Neural cell (in vitro differentiated cells): ENCODE results near the gene PRXL2A.

Experiments used
- EP300 ChIP-seq: fragments of 450-650 bp; conservative IDR thresholded peaks from 2 replicates; pipeline ENCODE4 v1.6.1; 2014; ENCODE audit warnings: antibody characterized with exemption, mild to moderate bottlenecking, moderate library complexity; ENCODE audit not compliant: poor library complexity, severe bottlenecking
- EZH2 ChIP-seq: fragments of 200-600, 300-800 bp; shearing (Covaris generic), sonication (generic); IDR thresholded peaks from 2 replicates; pipeline ENCODE4 v1.6.1; 2014; ENCODE audit warnings: antibody characterized with exemption, low read length, borderline replicate concordance, mild to moderate bottlenecking; ENCODE audit not compliant: insufficient read depth, poor library complexity, severe bottlenecking
- POLR2AphosphoS5 ChIP-seq: IDR thresholded peaks from 2 replicates; pipeline ENCODE4 v1.6.1; 2012
- RAD21 ChIP-seq: fragments of 450-650 bp; conservative IDR thresholded peaks from 2 replicates; pipeline ENCODE4 v1.6.1; 2014; ENCODE audit warnings: antibody characterized with exemption, mild to moderate bottlenecking, moderate library complexity
- REST ChIP-seq: IDR thresholded peaks from 2 replicates; pipeline ENCODE4 v1.6.1; 2012; ENCODE audit warnings: borderline replicate concordance
- SMC3 ChIP-seq: fragments of 450-650 bp; conservative IDR thresholded peaks from 2 replicates; pipeline ENCODE4 v1.6.1; 2014; ENCODE audit warnings: antibody characterized with exemption, mild to moderate bottlenecking, moderate library complexity; ENCODE audit not compliant: poor library complexity
- TAF1 ChIP-seq: IDR thresholded peaks from 2 replicates; pipeline ENCODE4 v1.6.1; 2012; ENCODE audit warnings: low read depth
- TF ChIP-seq, protein P1 (sequence below): fragments of 450-650 bp; IDR thresholded peaks from 2 replicates; pipeline ENCODE4 v1.5.1; 2014; ENCODE audit warnings: antibody characterized with exemption, mild to moderate bottlenecking, moderate library complexity; ENCODE audit not compliant: poor library complexity, severe bottlenecking

DNA sequence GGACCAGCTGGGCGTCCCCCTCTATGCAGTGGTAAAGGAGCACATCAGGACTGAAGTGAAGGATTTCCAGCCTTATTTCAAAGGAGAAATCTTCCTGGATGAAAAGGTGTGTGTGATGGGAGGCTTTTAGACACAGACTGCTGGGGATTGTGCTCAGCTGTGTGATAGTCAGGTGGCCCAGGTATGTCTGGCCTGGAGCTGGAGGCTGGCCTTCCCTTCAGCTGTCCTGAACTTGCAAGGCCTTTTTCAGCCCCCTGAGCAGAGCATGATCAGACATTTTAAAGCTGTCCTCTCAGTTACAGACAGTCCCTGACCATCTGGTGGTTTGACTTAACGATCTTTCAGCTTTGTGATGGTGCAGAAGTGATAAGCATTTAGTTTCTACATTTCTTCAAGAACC is 17.6 kb downstream of the PRXL2A start:
- TF ChIP-seq, protein P1, sequence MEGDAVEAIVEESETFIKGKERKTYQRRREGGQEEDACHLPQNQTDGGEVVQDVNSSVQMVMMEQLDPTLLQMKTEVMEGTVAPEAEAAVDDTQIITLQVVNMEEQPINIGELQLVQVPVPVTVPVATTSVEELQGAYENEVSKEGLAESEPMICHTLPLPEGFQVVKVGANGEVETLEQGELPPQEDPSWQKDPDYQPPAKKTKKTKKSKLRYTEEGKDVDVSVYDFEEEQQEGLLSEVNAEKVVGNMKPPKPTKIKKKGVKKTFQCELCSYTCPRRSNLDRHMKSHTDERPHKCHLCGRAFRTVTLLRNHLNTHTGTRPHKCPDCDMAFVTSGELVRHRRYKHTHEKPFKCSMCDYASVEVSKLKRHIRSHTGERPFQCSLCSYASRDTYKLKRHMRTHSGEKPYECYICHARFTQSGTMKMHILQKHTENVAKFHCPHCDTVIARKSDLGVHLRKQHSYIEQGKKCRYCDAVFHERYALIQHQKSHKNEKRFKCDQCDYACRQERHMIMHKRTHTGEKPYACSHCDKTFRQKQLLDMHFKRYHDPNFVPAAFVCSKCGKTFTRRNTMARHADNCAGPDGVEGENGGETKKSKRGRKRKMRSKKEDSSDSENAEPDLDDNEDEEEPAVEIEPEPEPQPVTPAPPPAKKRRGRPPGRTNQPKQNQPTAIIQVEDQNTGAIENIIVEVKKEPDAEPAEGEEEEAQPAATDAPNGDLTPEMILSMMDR, result no peak
- no peak for TF ChIP-seq TAF1
- TF ChIP-seq EZH2, result no peak
- no peak for TF ChIP-seq EP300
- no peak for TF ChIP-seq REST
- no peak for TF ChIP-seq POLR2AphosphoS5
- TF ChIP-seq RAD21, result no peak
- TF ChIP-seq SMC3, result no peak
